MM.1S (cell line): ENCODE data around the gene PDE1C.

Source experiments
- EZH2 ChIP-seq: fragments of 300-600 bp; sonication (generic); optimal IDR thresholded peaks from 2 replicates; pipeline ENCODE3; 2017; ENCODE audit warnings: low read depth, mild to moderate bottlenecking, antibody characterized with exemption, low read length, mixed read lengths
- EZH2phosphoT487 ChIP-seq: fragments of 300-600 bp; sonication (generic); IDR thresholded peaks from 2 replicates; pipeline ENCODE4 v1.6.1; 2018; ENCODE audit warnings: antibody characterized with exemption, low read length
- TF ChIP-seq, protein P1 (sequence below): fragments of 300-600 bp; sonication (generic); IDR thresholded peaks from 2 replicates; pipeline ENCODE4 v1.5.1; 2016; ENCODE audit warnings: antibody characterized with exemption, low read length, mixed read lengths

DNA sequence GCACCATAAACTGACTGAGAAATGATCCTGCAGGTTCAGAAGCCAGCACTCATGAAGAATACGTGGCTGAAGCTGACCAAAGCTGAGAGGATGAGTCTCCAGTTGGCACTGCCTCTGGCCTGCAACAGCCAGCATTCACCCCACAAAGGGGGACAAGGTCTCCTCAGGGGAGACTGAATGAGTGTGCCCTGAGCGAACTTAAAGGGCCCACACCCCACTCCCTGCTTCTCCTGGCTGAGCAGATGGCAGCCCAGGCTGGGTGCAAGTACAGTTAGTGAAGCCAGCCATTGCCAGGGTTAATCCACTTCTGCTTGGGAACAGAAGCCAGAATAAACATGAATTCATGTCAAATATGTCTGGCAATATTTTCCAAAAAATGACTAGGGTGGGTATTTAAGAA lies 285.1 kb downstream of the PDE1C start:
- TF ChIP-seq, protein P1, sequence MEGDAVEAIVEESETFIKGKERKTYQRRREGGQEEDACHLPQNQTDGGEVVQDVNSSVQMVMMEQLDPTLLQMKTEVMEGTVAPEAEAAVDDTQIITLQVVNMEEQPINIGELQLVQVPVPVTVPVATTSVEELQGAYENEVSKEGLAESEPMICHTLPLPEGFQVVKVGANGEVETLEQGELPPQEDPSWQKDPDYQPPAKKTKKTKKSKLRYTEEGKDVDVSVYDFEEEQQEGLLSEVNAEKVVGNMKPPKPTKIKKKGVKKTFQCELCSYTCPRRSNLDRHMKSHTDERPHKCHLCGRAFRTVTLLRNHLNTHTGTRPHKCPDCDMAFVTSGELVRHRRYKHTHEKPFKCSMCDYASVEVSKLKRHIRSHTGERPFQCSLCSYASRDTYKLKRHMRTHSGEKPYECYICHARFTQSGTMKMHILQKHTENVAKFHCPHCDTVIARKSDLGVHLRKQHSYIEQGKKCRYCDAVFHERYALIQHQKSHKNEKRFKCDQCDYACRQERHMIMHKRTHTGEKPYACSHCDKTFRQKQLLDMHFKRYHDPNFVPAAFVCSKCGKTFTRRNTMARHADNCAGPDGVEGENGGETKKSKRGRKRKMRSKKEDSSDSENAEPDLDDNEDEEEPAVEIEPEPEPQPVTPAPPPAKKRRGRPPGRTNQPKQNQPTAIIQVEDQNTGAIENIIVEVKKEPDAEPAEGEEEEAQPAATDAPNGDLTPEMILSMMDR = no peak
- TF ChIP-seq EZH2 (no peak), EZH2phosphoT487 (no peak)
